CD1c-positive myeloid dendritic cell (primary cell): ENCODE data around the gene OR2D2.
A peak's percentile ranks its signal among the peaks of the same experiment; 100 is the strongest.
"Not testable (repeated sequence)": the region's sequence is repeated elsewhere in the genome, so short reads cannot be mapped to it uniquely, and the experiment has no call there.

Experiments used
- DNase-seq: peaks from one replicate; pipeline ENCODE4 v3.0.0-alpha.2; 2016; ENCODE audit errors: extremely low spot score

Gene OR2D2

GRCh38 chr11:6892400-6892799 lies at the start of gene OR2D2:
Gene OR2D2, minus strand, starts transcription at chr11:6892500. Its CDS starts 0 bp downstream, at chr11:6892500.
- no peak for DNase-seq

DNA sequence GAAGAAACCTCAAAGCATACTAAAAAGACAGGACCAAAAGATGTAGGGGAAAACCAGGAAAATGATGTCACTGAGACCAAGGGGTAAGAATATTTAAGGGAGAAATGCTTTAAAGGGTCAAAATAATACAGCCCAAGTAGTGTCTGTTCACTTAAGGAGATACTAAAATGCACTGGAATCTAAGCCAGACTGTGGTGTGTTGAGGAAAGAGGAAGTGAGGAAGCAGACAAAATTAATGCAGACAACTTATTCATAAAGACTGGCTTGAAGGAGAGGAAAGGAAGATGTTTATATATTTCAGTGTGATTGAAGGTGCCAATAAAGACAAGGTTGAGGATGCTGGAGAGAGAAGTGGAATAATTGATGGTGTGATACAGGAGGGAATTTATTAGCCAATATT lies 49.7 kb upstream of the OR2D2 start:
- DNase-seq = no peak

GRCh38 chr11:6932145-6932544 lies 39.8 kb upstream of the OR2D2 start:
- no peak for DNase-seq

GRCh38 chr11:6931146-6931713 lies 38.9 kb upstream of the OR2D2 start:
- DNase-seq = no peak

DNA sequence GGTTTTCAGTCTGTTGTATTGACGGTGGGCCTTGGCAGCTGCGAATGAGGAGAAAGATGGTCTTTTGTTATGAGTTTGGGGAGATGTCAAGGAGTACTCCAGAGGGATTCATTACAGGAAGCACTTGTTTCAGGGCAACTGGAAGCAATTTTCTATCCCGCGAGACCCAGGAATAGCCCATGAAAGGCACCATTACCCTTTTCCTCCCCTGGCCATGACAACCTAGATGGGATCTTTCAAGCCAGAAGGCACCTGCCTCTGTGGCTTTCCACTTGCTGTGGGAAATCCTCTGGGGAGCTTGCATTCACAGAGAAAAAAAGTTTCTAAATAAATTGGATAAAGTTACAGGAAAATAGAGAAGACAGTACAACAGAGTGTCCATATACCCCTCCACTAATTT lies 36.6 kb upstream of the OR2D2 start:
- no peak for DNase-seq

DNA sequence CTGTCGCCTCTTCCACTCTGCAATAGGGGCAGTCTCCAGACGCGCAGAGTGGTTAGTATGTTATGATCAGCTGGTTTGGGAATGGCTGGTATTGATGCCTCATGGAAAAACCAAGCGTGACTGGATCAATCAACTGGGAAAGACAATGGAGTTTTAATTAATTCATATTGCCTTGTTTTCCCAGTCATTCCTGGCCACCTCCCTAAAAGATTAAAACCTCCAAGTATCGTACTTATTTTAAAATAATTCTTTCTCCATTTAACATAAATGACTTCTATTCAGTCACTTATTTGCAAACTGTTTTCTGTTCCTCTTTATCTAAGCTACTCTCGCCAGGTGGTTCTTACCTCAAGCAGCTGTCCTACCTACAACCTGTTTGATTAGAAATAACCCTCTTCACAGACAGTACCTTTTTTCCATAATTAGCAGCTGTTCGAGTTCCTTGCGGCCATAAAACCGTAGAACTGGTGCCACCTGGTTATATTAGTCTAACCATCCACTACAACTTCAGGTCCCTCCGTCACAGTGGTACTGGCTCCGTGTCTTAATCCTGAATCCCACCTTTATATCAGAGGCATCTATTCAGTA lies 34.8 kb upstream of the OR2D2 start:
- peak; percentile 4 for DNase-seq

DNA sequence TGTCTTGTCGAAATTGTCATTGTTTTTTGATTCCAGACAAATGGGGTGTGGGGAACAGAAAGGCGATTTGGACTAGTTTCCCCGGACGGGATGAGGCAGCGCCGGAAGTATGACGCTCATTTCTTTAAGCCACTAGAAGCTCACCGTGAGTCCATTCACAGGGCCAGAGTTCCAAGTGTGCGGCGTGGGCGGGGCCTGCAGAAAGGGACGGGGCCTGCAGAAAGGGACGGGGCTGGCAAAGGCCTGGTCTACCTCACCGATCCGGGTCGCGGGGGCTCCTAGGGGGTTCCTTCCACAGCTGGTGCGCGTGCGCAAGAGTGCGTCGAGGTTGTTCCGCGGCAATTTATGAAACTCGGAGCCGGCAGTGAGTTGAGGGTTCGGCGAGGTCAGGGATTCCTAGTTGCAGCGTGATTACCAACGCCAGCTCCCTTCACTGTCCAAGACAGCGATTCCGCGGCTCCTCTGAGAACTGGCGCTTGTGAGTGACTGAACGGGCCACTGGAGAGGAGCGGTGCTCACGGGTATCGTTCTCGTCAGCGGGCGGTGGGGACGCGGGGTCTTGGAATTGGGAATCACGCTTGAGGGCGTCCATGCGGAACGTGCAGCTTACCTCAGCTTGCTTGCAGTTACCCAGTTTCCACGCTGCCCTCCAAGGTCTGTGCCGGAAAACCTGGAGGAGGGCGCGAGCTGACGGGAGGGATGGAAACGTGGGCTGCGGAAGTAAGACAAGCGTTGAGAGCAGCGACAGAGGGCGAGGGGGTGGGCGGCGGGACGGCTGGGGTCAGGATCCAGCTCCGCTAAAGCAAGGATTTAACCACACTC lies 34.1 kb upstream of the OR2D2 start, which contains the start of gene ZNF215:
Gene ZNF215, plus strand, starts transcription at position 219 of the 822 bp plus-strand sequence. CDS start 5,847 bp downstream, outside the sequence.
- peak; percentile 77 for DNase-seq

DNA sequence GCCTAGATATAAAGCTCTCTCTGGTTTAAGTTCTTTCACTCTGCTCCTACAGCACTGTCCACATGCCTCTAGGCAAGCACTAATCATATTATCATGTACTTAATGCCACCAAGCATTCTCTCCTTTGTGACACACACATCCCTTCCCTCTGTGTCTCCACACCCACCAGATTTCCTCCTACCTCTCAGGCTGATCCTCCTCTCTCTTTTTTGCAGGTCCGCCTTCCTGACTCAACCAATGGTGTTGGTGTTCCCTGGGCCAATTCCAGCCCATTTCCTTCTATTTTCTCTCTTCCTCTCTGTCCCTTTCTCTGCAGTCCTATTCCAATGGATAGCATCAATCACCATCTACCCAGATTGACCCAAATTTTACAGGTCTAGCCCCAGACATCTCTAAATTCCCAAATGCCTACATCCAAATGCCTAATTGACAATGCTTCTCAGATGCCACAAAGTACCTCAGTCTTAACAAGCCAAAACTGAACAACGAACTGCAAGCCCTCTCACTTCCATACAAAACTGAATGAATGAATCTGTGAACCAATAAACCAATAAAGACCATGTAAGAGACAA lies 33.4 kb upstream of the OR2D2 start:
- no peak for DNase-seq

- no peak for DNase-seq
Measured at GRCh38 chr11:6925007-6925577, 32.8 kb upstream of the OR2D2 start.

- DNase-seq = no peak
Measured at GRCh38 chr11:6920702-6921101, 28.4 kb upstream of the OR2D2 start, which contains the start of gene OR2D3. Gene OR2D3, plus strand, starts transcription at chr11:6921002. Its CDS starts 0 bp downstream, at chr11:6921002.

DNA sequence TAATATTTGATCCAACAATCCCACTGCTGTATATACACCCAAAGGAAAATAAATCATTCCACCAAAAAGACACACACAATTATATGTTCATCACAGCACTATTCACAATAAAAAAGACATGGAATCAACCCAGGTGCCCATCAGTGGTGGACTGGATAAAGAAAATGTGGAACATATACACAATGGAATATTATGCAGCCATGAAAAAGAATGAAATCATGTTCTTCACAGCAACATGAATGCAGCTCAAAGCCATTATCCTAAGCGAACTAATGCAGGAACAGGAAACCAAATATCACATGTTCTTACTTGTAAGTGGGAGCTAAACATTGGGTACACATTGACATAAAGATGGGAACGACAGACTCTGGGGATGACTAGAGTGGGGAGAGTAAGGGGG lies 27.4 kb upstream of the OR2D2 start:
- no peak for DNase-seq

DNA sequence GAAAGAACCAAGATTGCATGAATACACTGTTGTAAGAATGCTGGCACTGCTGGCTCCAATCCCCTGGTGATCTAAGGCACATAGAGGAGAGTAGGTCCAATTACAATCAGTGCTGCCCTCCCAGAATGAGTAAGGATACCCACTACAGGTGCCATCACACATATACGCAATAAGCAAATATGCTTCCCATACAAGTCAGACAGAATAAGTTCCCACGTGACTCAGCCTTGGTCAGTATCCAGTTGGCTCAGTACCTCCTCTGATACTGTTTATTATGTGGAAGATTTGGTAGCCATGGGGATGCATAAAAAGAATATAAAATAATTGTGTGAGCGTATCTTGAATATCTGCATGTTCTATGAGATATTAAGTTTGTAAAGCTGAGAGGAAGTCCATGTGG lies 19.6 kb upstream of the OR2D2 start:
- DNase-seq = no peak

DNA sequence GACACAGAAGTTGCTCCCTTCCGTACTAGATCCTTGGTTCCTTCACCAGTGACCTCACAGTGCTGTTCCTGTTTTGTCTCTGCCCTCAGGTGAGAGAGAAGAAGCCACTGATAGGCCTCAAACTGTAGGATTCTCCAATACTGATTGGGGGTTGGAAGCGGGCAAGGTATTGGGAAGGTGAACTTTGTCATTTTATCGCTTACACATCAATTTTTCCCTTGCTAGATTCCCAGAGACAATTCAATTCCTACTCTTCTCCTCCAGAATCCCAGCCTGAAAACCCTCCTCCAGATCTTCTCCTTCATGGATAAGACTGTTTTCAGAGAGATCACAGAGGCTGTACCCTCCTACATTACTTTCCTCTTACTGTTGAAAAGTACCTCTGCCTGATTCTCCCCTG lies 19.1 kb upstream of the OR2D2 start:
- no peak for DNase-seq

DNA sequence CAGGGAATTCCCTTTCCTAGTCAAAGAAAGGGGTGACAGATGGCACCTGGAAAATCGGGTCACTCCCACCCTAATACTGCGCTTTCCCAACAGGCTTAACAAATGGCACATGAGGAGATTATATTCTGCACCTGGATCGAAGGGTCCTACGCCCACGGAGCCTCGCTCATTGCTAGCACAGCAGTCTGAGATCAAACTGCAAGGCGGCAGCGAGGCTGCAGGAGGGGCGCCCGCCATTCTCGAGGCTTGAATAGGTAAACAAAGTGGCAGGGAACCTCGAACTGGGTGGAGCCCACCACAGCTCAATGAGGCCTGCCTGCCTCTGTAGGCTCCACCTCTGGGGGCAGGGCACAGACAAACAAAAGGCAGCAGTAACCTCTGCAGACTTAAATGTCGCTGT lies 12.5 kb upstream of the OR2D2 start:
- DNase-seq = not testable (repeated sequence)

GRCh38 chr11:6900327-6900999 lies 8.2 kb upstream of the OR2D2 start:
- DNase-seq = no peak

GRCh38 chr11:6898911-6899310 lies 6.6 kb upstream of the OR2D2 start:
- DNase-seq = no peak

GRCh38 chr11:6895010-6895409 lies 2.7 kb upstream of the OR2D2 start:
- no peak for DNase-seq

DNA sequence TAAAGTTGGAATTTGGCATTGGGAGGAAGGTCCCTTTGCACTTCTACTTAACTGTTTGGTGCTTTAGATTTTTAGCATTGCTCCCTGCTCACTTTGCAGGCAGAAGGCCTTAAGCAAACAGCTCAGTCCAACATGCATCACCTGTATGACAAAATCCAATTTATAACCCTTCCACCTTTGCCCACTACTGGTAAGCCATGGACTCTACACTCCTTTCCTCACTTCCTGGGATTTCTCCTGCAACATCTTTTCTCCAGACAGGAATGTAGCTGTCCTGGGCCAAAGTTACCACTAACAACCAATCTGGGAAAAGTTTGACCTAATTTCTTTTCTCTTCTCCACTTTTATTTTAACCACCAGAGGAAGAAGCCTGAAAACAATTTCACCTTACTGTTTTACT lies 1.8 kb upstream of the OR2D2 start:
- DNase-seq = no peak

DNA sequence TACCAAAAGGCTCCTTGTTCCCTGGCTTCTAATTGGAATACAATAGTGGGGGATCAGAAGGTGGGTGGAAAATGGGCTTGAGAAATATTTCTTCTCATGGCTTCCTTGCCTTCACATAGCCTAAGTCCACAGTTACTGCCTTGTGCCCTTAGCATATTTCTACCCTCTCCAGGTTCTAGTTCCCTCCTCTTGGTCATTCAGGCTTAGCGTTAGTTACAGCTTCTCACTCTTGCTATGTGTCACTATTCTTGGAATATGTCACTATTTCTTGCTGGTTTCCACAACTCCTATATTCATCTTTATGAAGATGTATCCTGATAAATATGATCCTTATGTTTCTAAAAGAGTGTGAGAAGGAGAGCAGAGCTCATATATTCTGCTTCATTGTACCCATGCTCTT lies 2.5 kb downstream of the OR2D2 start:
- DNase-seq = no peak

- no peak for DNase-seq
Measured at GRCh38 chr11:6888830-6889229, 3.5 kb downstream of the OR2D2 start.

- not testable (repeated sequence) for DNase-seq
Measured at GRCh38 chr11:6887711-6888110, 4.6 kb downstream of the OR2D2 start.

GRCh38 chr11:6882751-6883150 lies 9.5 kb downstream of the OR2D2 start:
- no peak for DNase-seq
